ENCODE data around the gene KCNQ1. TPM values are rescaled to one million over a fixed set of nuclear protein-coding genes. Genes with fewer than 3 reads are reported as not detected.

The KCNQ1 gene
- polyA plus RNA-seq, 1 donor (not counting 4 experiments of a cell fraction or from before 2014, with no cell fraction given): not detected

GRCh38 chr11:2656859-2657258, 212.1 kb downstream of the KCNQ1 start:
- dilution Hi-C loops (cut with MboI; ENCODE audit: extremely low pct_ligation_motif_present, low sequenced_read_pairs): no loop called here
- peaks cover 2% of the 10 kb centered on the region for H3K27me3 ChIP-seq (ENCODE audit: control insufficient read depth, extremely low read depth, insufficient read depth, low read length)
- no peaks in the 10 kb centered on the region for H4K20me1 ChIP-seq (ENCODE audit: control insufficient read depth, extremely low read depth, insufficient read depth, low read length)
- no peak overlapping the region for H3K9ac ChIP-seq (ENCODE audit: control insufficient read depth, extremely low read depth, insufficient read depth, low read length)
- no peaks in the 10 kb centered on the region for H3K9me1 ChIP-seq (ENCODE audit: control insufficient read depth, extremely low read depth, insufficient read depth, low read length)
- no peak overlapping the region for H3K27ac ChIP-seq (ENCODE audit: control insufficient read depth, insufficient read depth, low read length)
- peaks cover 4% of the 10 kb centered on the region for H3K9me3 ChIP-seq (ENCODE audit: control insufficient read depth, low read depth, low read length)
- FAIRE-seq (no peak), DNase-seq (ENCODE audit: low read depth, low spot score) (no peak)
- no peak overlapping the region for H2AFZ ChIP-seq (ENCODE audit: control insufficient read depth, low read length)
- H3K4me2 ChIP-seq (ENCODE audit: control insufficient read depth, extremely low read depth, insufficient read depth, low read depth, low read length): no peak overlapping the region
- no peaks in the 10 kb centered on the region for H3K79me2 ChIP-seq (ENCODE audit: control insufficient read depth, insufficient read depth, low read length)
- H3K36me3 ChIP-seq (ENCODE audit: control insufficient read depth in 2 of 2, extremely low read depth in 1 of 2, insufficient read depth in 2 of 2, low read length in 2 of 2): no peaks in the 10 kb centered on the region
- no peak for TF ChIP-seq EZH2 (IDR thresholded peaks at IDR 0.05; ENCODE audit: low read length)
- H3K4me3 ChIP-seq (ENCODE audit: control insufficient read depth in 2 of 3, extremely low read depth in 1 of 3, insufficient read depth in 2 of 3, low read depth in 1 of 3, low read length in 3 of 3): no peak overlapping the region
- H3K4me1 ChIP-seq (ENCODE audit: control insufficient read depth, extremely low read depth, insufficient read depth, low read length): no peaks in the 10 kb centered on the region

GRCh38 chr11:2657697-2658284, 213.0 kb downstream of the KCNQ1 start:
- FAIRE-seq: no peak
- no peaks in the 10 kb centered on the region for H3K4me1 ChIP-seq (ENCODE audit: control insufficient read depth, extremely low read depth, insufficient read depth, low read length)
- H3K9me1 ChIP-seq (ENCODE audit: control insufficient read depth, extremely low read depth, insufficient read depth, low read length): no peaks in the 10 kb centered on the region
- dilution Hi-C loops (cut with MboI; ENCODE audit: extremely low pct_ligation_motif_present, low sequenced_read_pairs): no loop called here
- DNase-seq (ENCODE audit: low read depth, low spot score): no peak
- no peak overlapping the region for H3K9ac ChIP-seq (ENCODE audit: control insufficient read depth, extremely low read depth, insufficient read depth, low read length)
- TF ChIP-seq CTCF (optimal IDR thresholded peaks at IDR 0.05 in 1 of 3, IDR thresholded peaks at IDR 0.05 in 1 of 3, conservative IDR thresholded peaks at IDR 0.05 in 1 of 3; ENCODE audit: extremely low read depth in 1 of 3, insufficient read depth in 2 of 3, low read length in 3 of 3) (no peak), EZH2 (IDR thresholded peaks at IDR 0.05; ENCODE audit: low read length) (no peak)
- no peaks in the 10 kb centered on the region for H3K79me2 ChIP-seq (ENCODE audit: control insufficient read depth, insufficient read depth, low read length)
- H3K36me3 ChIP-seq (ENCODE audit: control insufficient read depth in 2 of 2, extremely low read depth in 1 of 2, insufficient read depth in 2 of 2, low read length in 2 of 2): no peaks in the 10 kb centered on the region
- no peak overlapping the region for H3K27ac ChIP-seq (ENCODE audit: control insufficient read depth, insufficient read depth, low read length)
- no peaks in the 10 kb centered on the region for H4K20me1 ChIP-seq (ENCODE audit: control insufficient read depth, extremely low read depth, insufficient read depth, low read length)
- H3K4me2 ChIP-seq (ENCODE audit: control insufficient read depth, extremely low read depth, insufficient read depth, low read depth, low read length): no peak overlapping the region
- H3K9me3 ChIP-seq (ENCODE audit: control insufficient read depth, low read depth, low read length): peaks cover 4% of the 10 kb centered on the region
- H3K27me3 ChIP-seq (ENCODE audit: control insufficient read depth, extremely low read depth, insufficient read depth, low read length): peaks cover 2% of the 10 kb centered on the region
- H2AFZ ChIP-seq (ENCODE audit: control insufficient read depth, low read length): no peak overlapping the region
- H3K4me3 ChIP-seq (ENCODE audit: control insufficient read depth in 2 of 3, extremely low read depth in 1 of 3, insufficient read depth in 2 of 3, low read depth in 1 of 3, low read length in 3 of 3): no peak overlapping the region

All from keratinocyte (primary cell).